Neuronal stem cell (in vitro differentiated cells): ENCODE data around the gene TNP2.

Experiments used
- DNase-seq: peaks from one replicate; pipeline ENCODE4 v3.0.0-alpha.2; 2013; ENCODE audit warnings: low spot score
- H2AFZ ChIP-seq: one replicate; pipeline ENCODE4 v1.6.1; 2013; ENCODE audit warnings: mild to moderate bottlenecking, low read length, inconsistent platforms
- H2AK5ac ChIP-seq: 2 replicates; pipeline ENCODE4 v1.6.1; 2013; ENCODE audit warnings: low read depth, mild to moderate bottlenecking, inconsistent platforms, low read length, moderate library complexity, mixed read lengths
- H2BK120ac ChIP-seq: 2 replicates; pipeline ENCODE4 v1.6.1; 2013; ENCODE audit warnings: low read depth, mild to moderate bottlenecking, inconsistent platforms, low read length, moderate library complexity, mixed read lengths
- H2BK12ac ChIP-seq: one replicate; pipeline ENCODE4 v1.6.1; 2013; ENCODE audit warnings: low read length, inconsistent platforms
- H2BK15ac ChIP-seq: 2 replicates; pipeline ENCODE4 v1.6.1; 2013; ENCODE audit warnings: mild to moderate bottlenecking, low read length, inconsistent platforms, mixed read lengths
- H2BK5ac ChIP-seq: one replicate; pipeline ENCODE4 v1.6.1; 2013; ENCODE audit warnings: inconsistent platforms, mild to moderate bottlenecking, low read length, moderate library complexity
- H3K14ac ChIP-seq: one replicate; pipeline ENCODE4 v1.6.1; 2013; ENCODE audit warnings: low read length, inconsistent platforms
- H3K18ac ChIP-seq: 2 replicates; pipeline ENCODE4 v1.6.1; 2013; ENCODE audit warnings: low read length, inconsistent platforms
- H3K23ac ChIP-seq: 2 replicates; pipeline ENCODE4 v1.6.1; 2013; ENCODE audit warnings: low read depth, mild to moderate bottlenecking, mixed read lengths, low read length, inconsistent platforms; ENCODE audit not compliant: poor library complexity
- H3K27ac ChIP-seq: replicated peaks from 3 replicates; pipeline ENCODE4 v1.5.1; 2013; ENCODE audit warnings: low read length, inconsistent platforms
- H3K27me3 ChIP-seq, 3 experiments: 2 replicates each; pipeline ENCODE4 v1.6.1; 2013; ENCODE audit warnings: low read length in 3 of 3, mild to moderate bottlenecking in 2 of 3, inconsistent platforms in 1 of 3, low read depth in 1 of 3, mixed read lengths in 1 of 3, moderate library complexity in 1 of 3; ENCODE audit not compliant: control insufficient read depth in 3 of 3, insufficient read depth in 3 of 3
- H3K36me3 ChIP-seq, 2 donors: replicated peaks in 1 of 2; 2 replicates each; pipeline ENCODE4 v1.6.1; 2013; ENCODE audit warnings: low read length in 2 of 2; ENCODE audit not compliant: control insufficient read depth in 2 of 2, insufficient read depth in 2 of 2
- H3K4ac ChIP-seq: 2 replicates; pipeline ENCODE4 v1.6.1; 2013; ENCODE audit warnings: inconsistent platforms, mild to moderate bottlenecking, low read length, moderate library complexity
- H3K4me1 ChIP-seq, 2 donors: 1 replicate in 1 of 2; 2 replicates in 1 of 2; pipeline ENCODE4 v1.6.1; 2013; ENCODE audit warnings: low read length in 2 of 2, low read depth in 1 of 2; ENCODE audit not compliant: control insufficient read depth in 2 of 2, insufficient read depth in 1 of 2
- H3K4me2 ChIP-seq: one replicate; pipeline ENCODE4 v1.6.1; 2013; ENCODE audit warnings: mild to moderate bottlenecking, low read length, inconsistent platforms; ENCODE audit not compliant: insufficient read depth, poor library complexity, severe bottlenecking
- H3K4me3 ChIP-seq, 2 donors: 2 replicates each; pipeline ENCODE4 v1.5.1; 2013; ENCODE audit warnings: low read length in 2 of 2, mild to moderate bottlenecking in 2 of 2, inconsistent platforms in 1 of 2, moderate library complexity in 1 of 2
- H3K79me1 ChIP-seq: one replicate; pipeline ENCODE4 v1.6.1; 2013; ENCODE audit warnings: low read depth, mild to moderate bottlenecking, inconsistent platforms, low read length, moderate library complexity
- H3K9ac ChIP-seq: one replicate; pipeline ENCODE4 v1.6.1; 2013; ENCODE audit warnings: mild to moderate bottlenecking, low read depth, low read length, inconsistent platforms; ENCODE audit not compliant: poor library complexity
- H3K9me3 ChIP-seq, 2 donors: replicated peaks in 1 of 2; 2 replicates each; pipeline versions ENCODE3 to v1.6.1; 2013; ENCODE audit warnings: low read length in 2 of 2, mild to moderate bottlenecking in 2 of 2, inconsistent platforms in 1 of 2, low read depth in 1 of 2, mixed read lengths in 1 of 2, moderate library complexity in 1 of 2; ENCODE audit not compliant: control insufficient read depth in 2 of 2, insufficient read depth in 1 of 2
- H4K8ac ChIP-seq: one replicate; pipeline ENCODE4 v1.6.1; 2013; ENCODE audit warnings: low read depth, mild to moderate bottlenecking, inconsistent platforms, low read length, moderate library complexity
- H4K91ac ChIP-seq: one replicate; pipeline ENCODE4 v1.6.1; 2013; ENCODE audit warnings: low read length, low read depth, mild to moderate bottlenecking, inconsistent platforms; ENCODE audit not compliant: poor library complexity
- WGBS, 2 donors: extraction: QIAGEN DNeasy Blood & Tissue Kit; methylation state at CpG; one replicate each; pipeline ENCODE4 v1.1.7; 2013; ENCODE audit warnings: missing lambda C conversion rate in 2 of 2, mixed read lengths in 1 of 2; ENCODE audit not compliant: insufficient read length in 2 of 2, insufficient replicate concordance in 1 of 2; ENCODE audit errors: extremely low coverage in 2 of 2; 5-methylcytosine and 5-hydroxymethylcytosine counted together

The TNP2 gene

GRCh38 chr16:11232852-11233726 lies 36.0 kb downstream of the TNP2 start:
- no peak overlapping the region for H3K27ac ChIP-seq
- peak overlapping the region; percentile 57 for H2AK5ac ChIP-seq
- no peaks in the 10 kb centered on the region for H3K36me3 ChIP-seq
- peaks cover 0 to 12% (median 0%) of the 10 kb centered on the region in 3 experiments for H3K27me3 ChIP-seq
- H3K4me1 ChIP-seq: peaks cover 2 to 5% of the 10 kb centered on the region in 2 donors
- H3K4me3 ChIP-seq: no peak overlapping the region
- H2AFZ ChIP-seq: peak overlapping the region; percentile 75
- no peak overlapping the region for H4K91ac ChIP-seq
- no peaks in the 10 kb centered on the region for H3K9me3 ChIP-seq
- H2BK15ac ChIP-seq: peak overlapping the region; percentile 46
- no peak overlapping the region for H3K4ac ChIP-seq
- H4K8ac ChIP-seq: no peak overlapping the region
- DNase-seq: no peak
- H3K23ac ChIP-seq: peak overlapping the region; percentile 97
- peak overlapping the region; percentile 86 for H3K18ac ChIP-seq
- no CpG with 5 or more reads among the region's 35 CpGs for WGBS, 2 donors
- no peak overlapping the region for H3K9ac ChIP-seq
- no peak overlapping the region for H2BK12ac ChIP-seq
- H3K4me2 ChIP-seq: no peak overlapping the region
- H2BK120ac ChIP-seq: no peak overlapping the region
- no peak overlapping the region for H2BK5ac ChIP-seq
- H3K14ac ChIP-seq: peak overlapping the region; percentile 83
- H3K79me1 ChIP-seq: no peaks in the 10 kb centered on the region

- H4K91ac ChIP-seq: no peak overlapping the region
- no peak overlapping the region for H3K4me2 ChIP-seq
- no peak overlapping the region for H4K8ac ChIP-seq
- no peak overlapping the region for H2AK5ac ChIP-seq
- H3K27ac ChIP-seq: no peak overlapping the region
- H2BK120ac ChIP-seq: no peak overlapping the region
- no peak for DNase-seq
- H3K79me1 ChIP-seq: no peaks in the 10 kb centered on the region
- no peaks in the 10 kb centered on the region for H3K36me3 ChIP-seq
- no peak overlapping the region for H3K4me3 ChIP-seq
- no peak overlapping the region for H3K14ac ChIP-seq
- H2BK12ac ChIP-seq: no peak overlapping the region
- H2AFZ ChIP-seq: peak overlapping the region; percentile 75
- no peak overlapping the region for H3K23ac ChIP-seq
- peaks cover 0 to 12% (median 0%) of the 10 kb centered on the region in 3 experiments for H3K27me3 ChIP-seq
- H3K18ac ChIP-seq: no peak overlapping the region
- WGBS, 2 donors: no CpG with 5 or more reads among the region's 3 CpGs
- no peak overlapping the region for H3K9ac ChIP-seq
- H3K4ac ChIP-seq: no peak overlapping the region
- no peak overlapping the region for H2BK15ac ChIP-seq
- no peak overlapping the region for H2BK5ac ChIP-seq
- peaks cover 2 to 5% of the 10 kb centered on the region in 2 donors for H3K4me1 ChIP-seq
- no peaks in the 10 kb centered on the region for H3K9me3 ChIP-seq
Measured at GRCh38 chr16:11232302-11232851, 36.7 kb downstream of the TNP2 start.

- H4K91ac ChIP-seq: no peak overlapping the region
- WGBS, 2 donors: no CpG with 5 or more reads among the region's 10 CpGs
Measured at GRCh38 chr16:11231367-11231970, 37.7 kb downstream of the TNP2 start.

GRCh38 chr16:11229906-11230305 lies 39.2 kb downstream of the TNP2 start:
- no peaks in the 10 kb centered on the region for H3K9me3 ChIP-seq
- H3K27me3 ChIP-seq: peaks cover 0 to 12% (median 0%) of the 10 kb centered on the region in 3 experiments
- no peak overlapping the region for H3K4me3 ChIP-seq
- WGBS, 2 donors: no CpG with 5 or more reads among the region's 4 CpGs
- H2BK12ac ChIP-seq: no peak overlapping the region
- H3K27ac ChIP-seq: no peak overlapping the region
- H2BK120ac ChIP-seq: no peak overlapping the region
- no peak overlapping the region for H3K23ac ChIP-seq
- H4K91ac ChIP-seq: no peak overlapping the region
- no peak overlapping the region for H4K8ac ChIP-seq
- H3K4ac ChIP-seq: no peak overlapping the region
- H2AK5ac ChIP-seq: peak overlapping the region; percentile 47
- H3K9ac ChIP-seq: no peak overlapping the region
- peak overlapping the region; percentile 8 for H2BK15ac ChIP-seq
- no peak overlapping the region for H3K18ac ChIP-seq
- DNase-seq: no peak
- H3K14ac ChIP-seq: no peak overlapping the region
- no peak overlapping the region for H2BK5ac ChIP-seq
- no peaks in the 10 kb centered on the region for H3K36me3 ChIP-seq
- H3K79me1 ChIP-seq: no peaks in the 10 kb centered on the region
- H2AFZ ChIP-seq: no peak overlapping the region
- no peak overlapping the region for H3K4me2 ChIP-seq
- H3K4me1 ChIP-seq: peaks cover 2 to 5% of the 10 kb centered on the region in 2 donors

More at GRCh38 chr16:11231367-11231970, 37.7 kb downstream of the TNP2 start:
- H2AFZ ChIP-seq: peak overlapping the region; percentile 77
- peak overlapping the region; percentile 75 for H3K18ac ChIP-seq
- H3K4me2 ChIP-seq: no peak overlapping the region
- H2AK5ac ChIP-seq: peak overlapping the region; percentile 41
- H3K27me3 ChIP-seq: peaks cover 0 to 12% (median 0%) of the 10 kb centered on the region in 3 experiments
- no peak overlapping the region for H2BK5ac ChIP-seq
- no peak overlapping the region for H3K9ac ChIP-seq
- H2BK12ac ChIP-seq: no peak overlapping the region
- peak overlapping the region; percentile 26 for H3K14ac ChIP-seq
- no peaks in the 10 kb centered on the region for H3K79me1 ChIP-seq
- H3K4ac ChIP-seq: no peak overlapping the region
- no peak overlapping the region for H3K4me3 ChIP-seq
- no peaks in the 10 kb centered on the region for H3K9me3 ChIP-seq
- no peak overlapping the region for H4K8ac ChIP-seq
- H3K4me1 ChIP-seq: peaks cover 2 to 5% of the 10 kb centered on the region in 2 donors
- H2BK120ac ChIP-seq: no peak overlapping the region
- no peak for DNase-seq
- H3K27ac ChIP-seq: no peak overlapping the region
- H3K23ac ChIP-seq: no peak overlapping the region
- H3K36me3 ChIP-seq: no peaks in the 10 kb centered on the region
- no peak overlapping the region for H2BK15ac ChIP-seq
